ENCODE measurements around the gene PRDM1.

GRCh38 chr6:106135911-106136571 lies 49.9 kb downstream of the PRDM1 start:
- TF ChIP-seq CTCF (IDR thresholded peaks at IDR 0.05) (no peak), POLR2A (IDR thresholded peaks at IDR 0.05) (no peak)

All from esophagus squamous epithelium (tissue), 4 donors.